Measurements from ENCODE around the gene IRF2BP1.

- TF ChIP-seq CTCF (conservative IDR thresholded peaks at IDR 0.05 in 1 of 2, IDR thresholded peaks at IDR 0.05 in 1 of 2; ENCODE audit: low read depth in 1 of 2, low read length in 2 of 2) (no peak), EZH2 (IDR thresholded peaks at IDR 0.05; ENCODE audit: low read length, missing control alignments) (no peak)
Observed at GRCh38 chr19:45865269-45865948, 20.5 kb downstream of the IRF2BP1 start.

Data from fibroblast of lung (primary cell).